KBM-7 (cell line): ENCODE results near the gene ZNF316.
"Not testable (repeated sequence)": the region's sequence is repeated elsewhere in the genome, so short reads cannot be mapped to it uniquely, and the experiment has no call there.

Experiments
- DNase-seq: peaks from one replicate; pipeline ENCODE4 v3.0.0-alpha.2; 2015
- in situ Hi-C: fragments of 300-500 bp; cut with MboI; formaldehyde crosslinking; loops from 2 replicates; pipeline ENCODE4 v1.14.3; 2020; ENCODE audit warnings: low sequenced_read_pairs, low pct_unique_long_range_greater_than_20kb, mixed read lengths

The ZNF316 gene

GRCh38 chr7:6619961-6620360 is 17.2 kb upstream of the ZNF316 start:
- DNase-seq = no peak
- in situ Hi-C loops = no loop called here

- DNase-seq = no peak
- in situ Hi-C loops = no loop called here
Measured at GRCh38 chr7:6621195-6622133, 15.7 kb upstream of the ZNF316 start.

- DNase-seq = no peak
- in situ Hi-C loops = no loop called here
Measured at GRCh38 chr7:6622134-6622710, 14.9 kb upstream of the ZNF316 start.

GRCh38 chr7:6623589-6624245 is 13.4 kb upstream of the ZNF316 start:
- DNase-seq = no peak
- in situ Hi-C loops = no loop called here

- DNase-seq = no peak
- in situ Hi-C loops = no loop called here
Measured at GRCh38 chr7:6624246-6624611, 12.9 kb upstream of the ZNF316 start.

GRCh38 chr7:6628045-6628444 is 9.1 kb upstream of the ZNF316 start:
- in situ Hi-C loops = no loop called here
- DNase-seq = no peak

GRCh38 chr7:6630007-6630849 is 6.9 kb upstream of the ZNF316 start:
- in situ Hi-C loops = no loop called here
- DNase-seq = no peak

GRCh38 chr7:6631605-6632004 is 5.5 kb upstream of the ZNF316 start:
- in situ Hi-C loops = no loop called here

GRCh38 chr7:6634021-6634420 is 3.1 kb upstream of the ZNF316 start:
- no peak for DNase-seq
- in situ Hi-C loops = no loop called here

More at GRCh38 chr7:6631605-6632004, 5.5 kb upstream of the ZNF316 start:
- DNase-seq = no peak

- in situ Hi-C loops = not testable (repeated sequence)
- peak; percentile 79 for DNase-seq
Measured at GRCh38 chr7:6634971-6635370, 2.1 kb upstream of the ZNF316 start.

GRCh38 chr7:6637544-6638229 is 569 bp downstream of the ZNF316 start:
- peak; percentile 74 for DNase-seq
- in situ Hi-C loops = no loop called here

GRCh38 chr7:6639032-6639431 is 1.9 kb downstream of the ZNF316 start:
- in situ Hi-C loops = no loop called here
- DNase-seq = no peak

GRCh38 chr7:6639627-6640026 is 2.5 kb downstream of the ZNF316 start:
- DNase-seq = no peak
- in situ Hi-C loops = no loop called here

- in situ Hi-C loops = no loop called here
- DNase-seq = peak; percentile 82
Measured at GRCh38 chr7:6640246-6640721, 3.2 kb downstream of the ZNF316 start.

- in situ Hi-C loops = no loop called here
Measured at GRCh38 chr7:6641305-6642035, 4.4 kb downstream of the ZNF316 start.

GRCh38 chr7:6642239-6642839 is 5.2 kb downstream of the ZNF316 start:
- in situ Hi-C loops = no loop called here
- no peak for DNase-seq

More at GRCh38 chr7:6641305-6642035, 4.4 kb downstream of the ZNF316 start:
- DNase-seq = no peak

GRCh38 chr7:6642861-6643640 is 5.9 kb downstream of the ZNF316 start:
- in situ Hi-C loops = no loop called here
- DNase-seq = no peak
